Upper lobe of left lung (tissue), 4 donors: Measurements from ENCODE around the gene MID1.

Source experiments
- CTCF ChIP-seq, 6 experiments: fragments of 450-650 bp in 4 of 6; fragments of 200-600 bp in 2 of 6; sonication (generic) in 2 of 6; IDR thresholded peaks; one replicate each; pipeline ENCODE4 v1.5.1; 2016 to 2019; ENCODE audit warnings: antibody characterized with exemption in 6 of 6
- POLR2AphosphoS5 ChIP-seq, 2 donors: sonication (generic); formaldehyde crosslinking; IDR thresholded peaks; one replicate each; pipeline ENCODE4 v1.5.1; 2017; ENCODE audit warnings: antibody characterized with exemption in 2 of 2

GRCh38 chrX:10467793-10468192 lies 152.6 kb downstream of the MID1 start:
- TF ChIP-seq CTCF (IDR thresholded peaks at IDR 0.05) (no peak), POLR2AphosphoS5 (IDR thresholded peaks at IDR 0.05) (no peak)
